GM18519 (cell line): ENCODE measurements around the gene IL21R.
"Not testable (repeated sequence)": the region's sequence is repeated elsewhere in the genome, so short reads cannot be mapped to it uniquely, and the experiment has no call there.

ENCODE experiments used
- ATAC-seq: cut with Tn5 transposase; IDR thresholded peaks from one replicate; pipeline ENCODE4 v1.9.1; 2021; ENCODE audit warnings: mild to moderate bottlenecking, moderate library complexity; ENCODE audit not compliant: unreplicated experiment, low FRiP score

The IL21R gene

DNA sequence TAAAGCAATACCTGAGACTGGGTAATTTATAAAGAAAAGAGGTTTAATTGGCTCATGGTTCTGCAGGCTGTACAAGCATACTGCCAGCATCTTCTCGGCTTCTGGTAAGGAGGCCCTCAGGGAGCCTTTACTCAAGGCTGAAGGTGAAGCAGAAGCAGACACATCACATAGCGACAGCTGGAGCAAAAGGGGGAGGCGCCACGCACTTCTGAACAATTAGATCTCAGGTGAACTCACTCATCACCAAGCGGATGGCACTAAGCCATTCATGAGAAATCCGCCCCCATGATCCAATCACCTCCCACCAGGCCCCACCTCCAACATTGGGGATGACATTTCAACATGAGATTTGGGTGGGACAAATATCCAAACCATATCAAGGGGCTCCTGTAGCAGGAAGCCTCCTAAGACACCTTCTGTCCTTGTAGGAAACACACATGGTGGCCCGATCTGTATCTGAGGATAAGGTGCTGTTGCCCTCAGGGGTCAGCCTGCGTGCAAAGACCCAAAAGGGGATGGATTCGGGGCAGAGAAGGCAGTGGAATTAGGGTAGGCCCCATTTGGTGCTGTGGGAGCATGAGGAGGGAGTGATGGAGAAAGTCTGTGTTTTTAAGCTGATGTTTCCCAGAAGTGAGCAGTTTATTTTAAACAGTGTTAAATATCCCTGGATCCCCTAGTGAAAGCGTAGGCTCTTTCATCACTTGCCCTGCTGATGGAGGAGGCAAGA is 23.0 kb downstream of the IL21R start:
- ATAC-seq, result no peak

DNA sequence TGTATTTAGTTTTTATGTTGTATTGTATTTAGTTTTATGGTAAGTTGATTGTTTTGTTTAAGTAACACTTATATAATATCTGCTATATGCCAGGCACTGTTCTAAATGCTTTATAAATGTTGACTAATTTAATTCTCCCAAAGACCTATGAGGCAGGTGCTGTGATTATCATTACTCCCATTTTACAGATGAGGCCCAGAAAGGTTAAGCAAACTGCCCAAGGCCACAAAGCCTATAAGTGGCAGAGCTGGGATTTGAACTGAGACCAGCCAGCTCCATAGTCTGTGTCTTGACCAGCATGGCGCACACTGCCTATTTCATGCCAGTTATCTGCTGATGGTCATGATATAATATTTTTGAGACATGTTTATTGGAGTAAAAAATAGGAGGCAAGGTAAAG is 24.0 kb downstream of the IL21R start:
- ATAC-seq, result no peak

DNA sequence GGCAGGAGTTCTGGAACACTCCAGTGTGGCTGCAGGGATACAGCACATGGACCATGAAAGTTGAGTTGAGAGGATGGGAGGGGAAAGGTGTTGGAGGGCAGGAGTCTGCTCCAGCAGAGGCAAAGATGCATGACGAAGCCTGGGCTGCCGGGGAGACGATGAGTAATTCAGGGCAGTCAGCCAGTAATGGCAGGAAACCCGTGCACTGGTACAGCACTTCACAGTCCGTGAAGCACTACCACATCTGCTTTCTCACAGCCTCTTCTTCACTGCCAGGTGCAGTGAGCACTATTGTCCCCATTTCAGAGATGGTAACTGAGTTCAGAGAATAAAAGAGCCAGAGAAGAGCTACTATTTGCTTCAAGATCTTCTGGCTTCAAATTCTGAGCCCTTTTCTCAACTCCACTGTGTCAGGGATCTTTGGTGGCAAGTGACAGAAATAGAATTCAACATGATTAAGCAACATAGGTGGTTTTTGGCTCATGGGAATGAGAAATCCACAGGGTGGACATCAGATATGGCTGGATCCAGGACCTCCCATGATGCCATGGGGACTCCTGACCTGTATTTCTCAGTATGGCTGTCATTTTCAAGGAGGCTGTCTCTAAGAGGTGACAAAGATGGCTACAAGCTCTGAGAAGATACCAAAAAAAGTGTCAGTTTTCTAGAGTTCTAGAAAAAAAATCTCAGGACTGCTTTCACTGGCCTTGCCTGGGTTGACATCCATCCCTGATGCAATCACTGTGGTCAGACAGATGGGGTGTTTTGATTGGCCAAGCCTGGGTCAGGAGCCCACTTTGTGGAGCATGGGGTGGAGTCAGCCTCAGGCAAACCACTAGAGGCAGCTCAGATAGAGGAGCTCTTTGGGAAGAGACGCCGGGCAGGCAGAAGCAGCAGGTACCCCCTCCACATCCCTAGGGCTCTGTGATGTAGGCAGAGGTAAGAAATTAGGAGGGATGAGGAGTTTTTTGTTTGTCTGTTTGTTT is 24.7 kb downstream of the IL21R start:
- peak; percentile 70 for ATAC-seq

GRCh38 chr16:27427538-27427937 is 25.6 kb downstream of the IL21R start:
- ATAC-seq, result no peak

DNA sequence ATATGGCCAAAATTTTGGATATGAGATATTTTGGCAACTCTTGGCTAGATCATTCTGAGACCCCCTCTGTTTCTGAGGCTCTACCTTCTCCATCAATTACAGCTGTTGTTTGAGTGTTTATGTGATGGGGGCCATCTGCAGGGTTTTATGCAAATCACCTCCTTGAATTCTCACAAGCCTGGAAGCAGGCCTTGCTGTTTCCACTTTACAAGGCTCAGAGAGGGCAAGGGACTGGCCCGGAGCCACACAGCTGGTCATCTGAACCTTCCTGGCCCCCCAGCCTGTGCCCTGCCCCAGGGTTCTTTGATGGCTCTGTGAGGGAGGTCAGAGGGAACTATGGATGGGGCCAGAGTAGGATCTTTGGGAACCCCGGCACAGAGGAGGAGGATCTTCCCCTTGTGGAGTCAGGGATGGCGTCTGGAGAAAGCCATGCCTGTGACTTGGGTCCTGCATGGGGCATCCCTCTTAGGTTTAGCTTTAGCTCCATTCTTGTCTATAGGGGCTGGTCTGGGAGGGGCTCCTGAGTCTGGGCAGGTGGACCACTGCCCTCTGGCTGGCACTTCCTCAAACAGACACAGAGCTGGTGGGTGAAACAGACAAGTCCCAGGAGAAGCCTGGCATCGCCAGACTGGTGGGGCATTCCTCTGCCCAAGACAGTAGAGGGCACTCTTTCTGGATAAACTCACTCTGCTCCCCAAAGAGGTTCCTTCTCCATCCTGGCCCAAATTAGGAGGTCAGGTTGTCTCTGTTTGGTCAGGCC is 26.2 kb downstream of the IL21R start:
- no peak for ATAC-seq

DNA sequence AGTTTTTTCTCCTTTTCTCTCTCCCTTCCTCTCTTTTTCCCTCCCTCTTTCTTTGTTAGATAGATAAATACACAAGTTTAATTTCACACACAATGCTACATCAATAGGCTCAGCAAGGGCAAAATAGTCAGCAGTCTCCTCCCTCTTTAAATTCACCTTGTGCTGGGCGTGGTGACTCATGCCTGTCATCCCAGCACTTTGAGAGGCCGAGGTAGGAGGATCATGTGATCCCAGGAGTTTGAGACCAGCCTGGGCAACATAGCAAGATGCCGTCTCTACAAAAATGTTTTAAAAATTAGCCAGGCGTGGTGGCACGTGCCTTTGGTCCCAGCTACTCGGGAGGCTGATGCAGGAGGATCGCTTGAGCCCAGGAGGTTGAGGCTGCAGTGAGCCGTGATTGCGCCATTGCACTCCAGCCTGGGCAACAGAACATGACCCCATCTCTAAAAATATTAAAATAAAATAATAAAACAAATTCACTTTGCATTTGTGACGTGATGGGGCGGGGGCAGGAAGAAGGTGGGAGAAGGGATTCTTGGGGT is 27.4 kb downstream of the IL21R start:
- no peak for ATAC-seq

DNA sequence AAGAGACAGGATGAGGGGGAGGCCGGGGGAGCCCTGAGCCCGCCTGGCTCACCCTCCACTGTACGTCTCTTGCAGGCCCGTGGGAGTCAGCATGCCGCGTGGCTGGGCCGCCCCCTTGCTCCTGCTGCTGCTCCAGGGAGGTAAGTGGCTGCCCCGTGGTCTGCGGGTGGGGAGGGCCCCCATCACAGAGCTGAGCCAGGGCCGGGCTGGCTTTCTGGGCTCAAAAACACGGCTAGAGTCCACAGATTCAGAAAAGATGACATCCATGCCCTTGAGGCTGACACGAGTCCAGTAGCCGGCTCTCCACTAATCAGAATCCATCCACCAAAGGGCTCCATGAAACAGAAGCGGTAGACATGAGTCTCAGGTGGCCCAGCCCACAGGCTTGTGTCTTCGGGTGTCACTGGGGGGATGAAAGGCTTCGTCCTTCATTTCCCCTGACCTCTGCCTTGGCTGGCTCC is 28.0 kb downstream of the IL21R start:
- ATAC-seq, result no peak

DNA sequence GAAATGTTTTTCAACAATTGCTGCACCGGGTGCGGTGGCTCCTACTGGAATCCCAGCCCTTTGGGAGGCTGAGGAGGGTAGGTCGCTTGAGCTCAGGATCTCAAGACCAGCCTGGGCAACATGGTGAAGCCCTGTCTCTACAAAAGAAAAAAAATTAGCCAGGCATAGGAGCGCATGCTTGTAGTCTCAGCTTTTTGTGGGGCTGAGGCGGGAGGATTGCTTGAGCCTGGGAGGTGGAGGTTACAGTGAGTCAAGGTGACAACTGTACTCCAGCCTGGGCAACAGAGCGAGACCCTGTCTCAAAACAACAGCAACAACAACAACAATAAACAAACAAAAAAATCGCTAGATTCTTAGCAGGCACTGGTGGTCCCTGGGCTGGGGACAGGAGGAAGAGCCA is 28.5 kb downstream of the IL21R start:
- no peak for ATAC-seq

DNA sequence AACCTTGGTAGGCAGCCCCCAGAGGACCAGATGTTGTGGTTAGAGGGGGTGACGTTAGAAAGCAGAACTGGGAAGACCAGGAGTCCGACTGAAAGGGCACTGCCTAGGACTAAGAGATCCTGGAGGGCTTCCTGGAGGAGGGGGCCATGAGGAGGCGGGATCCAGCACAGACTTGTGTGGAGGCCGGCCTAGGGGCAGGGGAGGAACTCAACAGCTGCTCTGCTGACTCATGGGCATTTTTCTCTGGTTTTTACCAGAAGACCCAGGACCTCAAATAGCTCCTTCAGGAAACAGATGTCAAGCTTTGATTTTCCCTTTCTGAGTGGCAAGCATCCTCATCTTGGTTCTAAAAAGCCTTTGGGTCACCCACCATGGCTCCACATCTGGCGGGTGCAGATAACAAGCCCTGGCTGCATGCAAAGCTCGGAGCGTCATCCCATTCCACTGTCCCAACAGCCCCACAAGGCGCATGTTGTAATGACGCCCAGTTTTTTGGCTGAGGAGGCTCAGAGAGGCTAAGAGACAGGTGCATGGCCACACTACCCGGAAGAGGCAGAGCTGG is 29.0 kb downstream of the IL21R start:
- ATAC-seq, result no peak

DNA sequence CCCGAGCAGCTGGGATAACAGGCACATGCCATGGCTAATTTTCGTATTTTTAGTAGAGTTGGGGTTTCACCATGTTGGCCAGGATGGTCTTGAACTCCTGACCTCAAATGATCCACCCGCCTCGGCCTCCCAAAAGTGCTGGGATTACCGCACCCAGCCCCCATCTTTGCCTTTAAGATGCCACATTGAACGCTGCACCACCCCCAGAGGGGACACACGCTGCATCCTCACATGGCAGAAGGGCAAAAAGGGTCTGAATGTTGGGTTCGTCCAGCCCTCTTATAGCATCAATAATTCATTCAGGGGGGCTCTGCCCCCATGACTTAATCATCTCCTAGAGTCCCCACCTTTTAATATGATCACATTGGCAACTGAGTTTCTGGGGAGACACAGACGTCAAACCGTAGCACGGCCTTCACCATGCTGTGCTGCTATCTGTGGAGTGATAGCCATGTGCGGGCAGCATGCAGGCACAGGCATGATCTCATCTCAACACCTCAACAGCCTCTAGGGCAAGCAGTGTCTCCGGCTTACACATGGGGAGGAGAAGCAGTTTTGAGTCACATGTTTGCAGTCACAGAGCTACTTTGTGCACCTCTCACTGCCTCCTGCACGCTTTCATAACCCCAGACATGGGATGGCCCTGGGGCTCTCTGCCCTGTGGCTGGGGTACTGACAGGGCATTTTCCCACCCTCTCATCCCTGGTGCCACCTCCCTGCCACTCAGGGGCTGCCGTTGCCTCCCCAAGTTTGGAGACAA is 30.0 kb downstream of the IL21R start:
- no peak for ATAC-seq

DNA sequence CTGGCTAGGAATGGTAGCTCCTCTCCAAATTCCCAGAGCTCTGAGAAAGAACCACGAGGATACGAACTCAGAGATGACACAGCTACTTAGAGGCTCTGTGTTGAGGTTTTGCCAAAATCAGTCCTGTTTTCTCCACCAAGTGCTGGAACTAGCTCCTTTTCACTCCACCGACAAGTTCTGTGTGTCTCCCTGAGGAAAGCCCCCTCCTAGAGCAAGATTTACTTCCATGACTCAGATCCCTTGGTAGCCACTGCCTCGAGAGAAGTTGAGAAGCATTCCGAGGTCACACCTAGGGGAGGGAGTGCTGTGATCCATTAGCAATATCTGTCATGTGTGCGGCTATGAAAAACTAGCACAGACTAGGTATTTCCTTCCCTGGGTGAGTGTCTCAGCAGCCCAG is 30.6 kb downstream of the IL21R start:
- ATAC-seq, result no peak

GRCh38 chr16:27433191-27433590 is 31.2 kb downstream of the IL21R start:
- ATAC-seq, result not testable (repeated sequence)

DNA sequence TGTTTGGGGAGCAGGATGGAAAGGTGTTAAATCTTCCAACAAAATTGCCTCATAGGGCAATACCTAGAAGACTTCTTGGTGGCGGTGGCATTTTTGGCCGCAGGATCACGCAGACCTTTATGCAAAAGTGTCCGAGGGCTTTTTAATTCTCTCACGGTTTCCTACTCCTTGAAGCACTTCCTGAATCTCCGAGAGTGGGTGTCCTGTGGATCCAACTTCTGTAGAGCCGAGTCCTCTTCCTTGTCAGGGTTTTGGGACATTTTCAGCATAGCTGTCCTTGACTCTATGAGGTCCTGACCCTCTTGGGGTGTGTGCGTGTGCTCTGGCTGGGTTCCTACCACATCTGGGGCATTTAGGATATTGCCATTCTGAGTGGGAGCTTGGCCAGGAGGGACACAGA is 31.7 kb downstream of the IL21R start:
- ATAC-seq, result no peak

- ATAC-seq, result no peak
Observed at GRCh38 chr16:27434141-27435051, 32.4 kb downstream of the IL21R start.

- not testable (repeated sequence) for ATAC-seq
Observed at GRCh38 chr16:27435146-27435545, 33.2 kb downstream of the IL21R start.

DNA sequence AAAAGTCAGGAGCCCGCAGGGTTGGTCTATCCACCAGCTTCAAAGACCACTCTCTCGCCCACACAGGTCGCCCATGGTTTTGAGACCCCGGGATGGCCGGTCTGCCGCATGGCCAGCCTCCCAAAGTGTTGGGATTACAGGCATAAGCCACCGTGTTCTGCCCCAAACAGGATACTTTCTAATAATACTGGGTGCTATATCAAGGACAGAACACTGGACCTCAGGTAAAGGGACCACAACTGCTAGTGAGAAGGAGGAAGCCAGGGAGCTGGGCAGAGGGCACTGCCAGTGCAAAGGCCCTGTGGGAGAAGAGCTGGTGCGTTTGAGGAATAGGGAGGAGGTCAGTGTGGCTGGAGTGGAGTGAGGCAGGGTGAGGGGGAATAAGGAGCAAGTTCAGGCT is 34.1 kb downstream of the IL21R start:
- ATAC-seq, result no peak

GRCh38 chr16:27436921-27437650 is 35.1 kb downstream of the IL21R start:
- ATAC-seq, result no peak

DNA sequence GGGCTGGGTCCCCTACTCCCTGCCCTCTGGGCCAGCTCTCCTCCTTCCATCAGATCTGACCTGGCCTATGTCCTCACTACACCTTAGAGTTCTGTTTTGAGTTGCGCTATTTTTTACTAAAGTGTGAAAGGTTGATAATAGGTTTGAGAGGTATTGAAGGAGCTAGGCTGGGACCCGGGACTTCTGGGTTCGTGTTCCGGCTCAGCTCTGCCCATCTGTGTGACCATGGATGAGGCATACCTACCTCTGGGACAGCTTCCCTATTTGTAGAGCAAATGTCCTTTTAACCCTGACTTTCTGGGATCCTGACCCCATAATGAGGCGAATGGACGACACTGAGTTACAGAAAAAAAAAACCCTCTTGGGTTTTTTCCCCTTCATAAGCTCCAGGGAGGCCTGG is 36.0 kb downstream of the IL21R start:
- ATAC-seq, result no peak
